Retina (tissue), 1 donor: ENCODE measurements around the gene ASF1A.

ENCODE experiments used
- DNase-seq: peaks from one replicate; pipeline ENCODE4 v3.0.0-alpha.2; 2016

The ASF1A gene

GRCh38 chr6:118917546-118918328 lies 23.8 kb downstream of the ASF1A start:
- DNase-seq = no peak

- DNase-seq = no peak
These were observed 24.4 kb downstream of the ASF1A start for GRCh38 chr6:118918329-118918725.

- no peak for DNase-seq
These were observed 27.1 kb downstream of the ASF1A start for GRCh38 chr6:118921084-118921483.

- DNase-seq = no peak
These were observed 29.1 kb downstream of the ASF1A start for GRCh38 chr6:118923035-118923434.

- no peak for DNase-seq
These were observed 36.7 kb downstream of the ASF1A start for GRCh38 chr6:118930680-118931079.

GRCh38 chr6:118931436-118931835 lies 37.5 kb downstream of the ASF1A start:
- no peak for DNase-seq

GRCh38 chr6:118932421-118932820 lies 38.5 kb downstream of the ASF1A start:
- DNase-seq = no peak

GRCh38 chr6:118933855-118934460 lies 40.0 kb downstream of the ASF1A start:
- DNase-seq = peak; percentile 7

- DNase-seq = peak; percentile 93
These were observed 40.7 kb downstream of the ASF1A start, which contains the start of gene MCM9 for GRCh38 chr6:118934461-118935330. Gene MCM9 (minus strand): TSS chr6:118935159. CDS start chr6:118931723, 3,436 bp downstream.

- DNase-seq = no peak
These were observed 41.3 kb downstream of the ASF1A start for GRCh38 chr6:118935331-118935668.

GRCh38 chr6:118935978-118936703 lies 42.2 kb downstream of the ASF1A start:
- no peak for DNase-seq

- no peak for DNase-seq
These were observed 45.7 kb downstream of the ASF1A start for GRCh38 chr6:118939683-118940082.

GRCh38 chr6:118940770-118941169 lies 46.8 kb downstream of the ASF1A start:
- no peak for DNase-seq

- no peak for DNase-seq
These were observed 51.3 kb downstream of the ASF1A start for GRCh38 chr6:118945217-118945616.

GRCh38 chr6:118952683-118953082 lies 58.7 kb downstream of the ASF1A start:
- no peak for DNase-seq

GRCh38 chr6:118953391-118953790 lies 59.4 kb downstream of the ASF1A start:
- DNase-seq = no peak
